ENCODE measurements around the gene TRIM29.

TRIM29 gene

GRCh38 chr11:120139316-120140069, 1.6 kb upstream of the TRIM29 start:
- Mint-ChIP-seq H3K4me3 (no peak overlapping the region), H3K27me3 (peaks cover 28% of the 10 kb centered on the region), H3K4me1 (no peaks in the 10 kb centered on the region), H3K27ac (no peak overlapping the region), H3K36me3 (no peaks in the 10 kb centered on the region), H3K9me3 (no peaks in the 10 kb centered on the region)
- DNase-seq = no peak
- CTCF ChIA-PET = no interaction called here

DNA sequence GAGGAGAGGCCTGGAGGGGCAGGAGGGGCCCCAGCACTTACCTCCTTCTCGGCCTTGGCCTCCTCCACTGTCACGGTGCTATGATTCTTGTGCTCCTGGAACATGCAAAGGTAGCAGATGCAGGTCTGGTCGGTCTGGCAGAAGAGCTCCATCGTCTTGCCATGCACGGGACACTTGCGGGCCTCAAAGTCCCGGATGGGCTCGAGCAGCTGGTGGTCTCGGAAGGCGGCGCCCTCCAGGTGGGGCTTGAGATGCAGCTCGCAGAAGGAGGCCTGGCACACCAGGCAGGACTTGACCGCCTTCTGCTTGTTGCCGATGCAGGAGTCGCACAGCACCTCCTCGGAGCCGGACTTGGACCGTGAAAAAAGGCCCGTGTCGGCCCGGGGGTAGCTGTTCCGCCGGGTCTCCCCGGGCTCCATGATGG, 714 bp downstream of the TRIM29 start:
- DNase-seq = no peak
- Mint-ChIP-seq H3K9me3 (no peaks in the 10 kb centered on the region), H3K27ac (no peak overlapping the region), H3K4me3 (no peak overlapping the region), H3K36me3 (no peaks in the 10 kb centered on the region), H3K27me3 (peaks cover 22% of the 10 kb centered on the region), H3K4me1 (no peaks in the 10 kb centered on the region)
- CTCF ChIA-PET = no interaction called here

DNA sequence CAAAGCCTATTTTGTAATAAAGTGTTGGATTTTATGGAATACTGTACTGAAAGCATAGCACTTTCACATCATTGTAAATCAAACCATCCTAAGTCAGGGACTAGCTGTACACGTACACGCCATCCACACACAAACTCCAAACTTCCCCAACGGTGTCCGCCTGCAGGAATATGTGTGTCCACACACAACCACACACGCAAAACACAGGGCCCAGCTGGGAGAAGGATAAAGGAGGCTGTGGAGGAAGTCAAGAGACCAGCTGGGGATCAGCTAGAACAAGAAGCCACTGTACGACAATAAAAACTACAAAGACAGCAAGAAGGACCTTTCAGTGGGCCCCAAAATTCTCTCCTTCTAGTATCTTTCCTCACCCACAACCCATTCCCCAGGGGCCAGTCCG, 1.6 kb downstream of the TRIM29 start:
- CTCF ChIA-PET = interaction anchor here (1.4 kb wide), 1 partner anchor 28 kb away, joined by 6 read pairs; no protein-coding TSS in a partner anchor
- peak; percentile 4 for DNase-seq
- Mint-ChIP-seq H3K4me1 (no peaks in the 10 kb centered on the region), H3K36me3 (no peaks in the 10 kb centered on the region), H3K27ac (no peak overlapping the region), H3K4me3 (no peak overlapping the region), H3K9me3 (no peaks in the 10 kb centered on the region), H3K27me3 (peaks cover 15% of the 10 kb centered on the region)

GRCh38 chr11:120135838-120136237, 2.1 kb downstream of the TRIM29 start:
- CTCF ChIA-PET = interaction anchor here (1.4 kb wide), 1 partner anchor 27 kb away, joined by 6 read pairs; no protein-coding TSS in a partner anchor
- peak; percentile 1 for DNase-seq

GRCh38 chr11:120134931-120135228, 3.0 kb downstream of the TRIM29 start:
- peak; percentile 2 for DNase-seq
- CTCF ChIA-PET = no interaction called here
- H3K9me3 Mint-ChIP-seq = no peaks in the 10 kb centered on the region
- peaks cover 5% of the 10 kb centered on the region for H3K27me3 Mint-ChIP-seq
- no peaks in the 10 kb centered on the region for H3K4me1 Mint-ChIP-seq
- no peak overlapping the region for H3K27ac Mint-ChIP-seq
- H3K4me3 Mint-ChIP-seq = no peak overlapping the region
- H3K36me3 Mint-ChIP-seq = no peaks in the 10 kb centered on the region

More at GRCh38 chr11:120135838-120136237, 2.1 kb downstream of the TRIM29 start:
- H3K27ac Mint-ChIP-seq = no peak overlapping the region
- H3K27me3 Mint-ChIP-seq = peaks cover 9% of the 10 kb centered on the region
- H3K9me3 Mint-ChIP-seq = no peaks in the 10 kb centered on the region
- no peaks in the 10 kb centered on the region for H3K4me1 Mint-ChIP-seq
- no peaks in the 10 kb centered on the region for H3K36me3 Mint-ChIP-seq
- H3K4me3 Mint-ChIP-seq = no peak overlapping the region

DNA sequence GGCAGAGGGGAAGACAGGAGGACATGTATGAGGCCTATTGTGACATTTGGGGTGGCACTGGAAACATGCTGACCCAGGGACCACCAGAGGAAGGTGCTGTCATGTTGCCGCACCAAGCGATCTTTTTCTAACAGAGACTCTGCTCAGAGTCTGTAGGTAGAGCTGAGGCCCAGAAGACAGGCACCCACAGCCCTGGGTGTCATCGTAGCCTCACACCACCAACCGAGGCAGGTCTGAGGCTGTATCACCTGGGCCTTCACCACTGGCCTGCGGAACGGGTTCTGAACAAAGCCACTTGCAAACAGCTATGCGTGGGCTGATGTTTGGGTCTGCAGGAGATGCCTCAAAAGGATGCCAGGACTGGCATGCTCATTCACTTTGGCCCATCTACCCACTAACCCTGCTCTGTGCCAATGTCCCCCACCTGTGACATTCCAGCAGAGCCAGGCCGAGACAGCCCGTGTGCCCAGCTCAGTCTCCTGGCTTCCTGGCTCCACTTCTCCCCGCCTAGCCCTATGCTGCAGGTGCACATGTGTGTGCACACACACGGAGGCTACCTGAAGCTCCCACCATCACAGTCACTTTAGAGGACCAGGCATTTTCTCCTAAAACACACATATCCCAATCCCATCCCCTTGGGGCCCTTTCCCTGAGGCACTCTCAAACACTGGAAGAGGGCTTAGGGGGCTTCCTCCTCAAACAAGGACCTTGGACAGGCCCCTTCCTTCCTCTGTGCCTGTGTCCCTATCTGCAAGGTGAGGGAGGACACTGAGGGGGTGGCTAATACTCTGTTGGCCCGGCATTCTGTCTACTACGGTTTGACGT, 3.6 kb downstream of the TRIM29 start:
- peak; percentile 11 for DNase-seq
- Mint-ChIP-seq H3K27me3 (no peaks in the 10 kb centered on the region), H3K4me3 (no peak overlapping the region), H3K36me3 (no peaks in the 10 kb centered on the region), H3K9me3 (no peaks in the 10 kb centered on the region), H3K27ac (no peak overlapping the region), H3K4me1 (no peaks in the 10 kb centered on the region)
- CTCF ChIA-PET = no interaction called here

- no peaks in the 10 kb centered on the region for H3K36me3 Mint-ChIP-seq
- H3K4me1 Mint-ChIP-seq = no peaks in the 10 kb centered on the region
- CTCF ChIA-PET = no interaction called here
- H3K4me3 Mint-ChIP-seq = no peak overlapping the region
- no peaks in the 10 kb centered on the region for H3K9me3 Mint-ChIP-seq
- H3K27ac Mint-ChIP-seq = no peak overlapping the region
- peak; percentile 5 for DNase-seq
- no peaks in the 10 kb centered on the region for H3K27me3 Mint-ChIP-seq
Observed at GRCh38 chr11:120133216-120134105, 4.5 kb downstream of the TRIM29 start.

GRCh38 chr11:120132645-120133185, 5.2 kb downstream of the TRIM29 start:
- Mint-ChIP-seq H3K4me1 (no peaks in the 10 kb centered on the region), H3K27me3 (no peaks in the 10 kb centered on the region), H3K36me3 (no peaks in the 10 kb centered on the region), H3K4me3 (no peak overlapping the region), H3K9me3 (no peaks in the 10 kb centered on the region), H3K27ac (no peak overlapping the region)
- CTCF ChIA-PET = no interaction called here
- DNase-seq = peak; percentile 16

DNA sequence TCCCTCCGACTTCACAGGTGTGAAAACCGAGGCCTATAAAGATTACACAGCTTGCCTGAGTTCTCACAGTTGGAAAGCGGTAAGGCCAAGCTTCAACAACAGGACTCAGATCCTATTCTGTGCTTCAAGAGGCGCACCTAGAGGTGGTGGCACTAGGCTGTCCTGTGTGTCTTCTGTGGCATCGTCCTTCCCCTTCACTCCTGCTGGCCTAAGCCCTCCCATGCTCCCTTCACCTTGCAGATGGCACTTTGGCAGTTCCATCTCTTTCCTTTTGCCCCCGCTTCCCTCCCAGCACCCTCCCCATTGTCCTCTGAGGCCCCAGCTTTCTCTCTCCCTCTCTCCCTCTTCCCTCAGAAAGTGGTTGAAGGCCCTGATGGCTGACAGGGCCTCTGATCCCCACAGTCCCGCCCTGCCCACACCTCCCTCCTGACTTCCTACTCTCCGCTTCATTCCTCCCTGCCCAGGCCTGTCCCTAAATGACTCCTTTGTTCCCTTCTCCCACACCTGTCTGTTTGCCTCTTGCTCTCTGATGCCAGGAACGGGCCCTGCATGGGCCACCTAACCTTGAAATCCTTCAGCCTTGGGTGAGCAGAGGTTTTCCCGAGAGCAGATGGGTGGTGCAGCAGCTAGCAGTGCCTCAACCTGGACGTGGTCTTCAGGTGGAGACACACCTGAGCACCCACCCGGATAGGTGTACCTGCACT, 5.8 kb downstream of the TRIM29 start:
- Mint-ChIP-seq H3K4me1 (no peaks in the 10 kb centered on the region), H3K9me3 (no peaks in the 10 kb centered on the region), H3K27ac (no peak overlapping the region), H3K4me3 (no peak overlapping the region), H3K27me3 (no peaks in the 10 kb centered on the region), H3K36me3 (no peaks in the 10 kb centered on the region)
- peak; percentile 2 for DNase-seq
- CTCF ChIA-PET = no interaction called here

- no peaks in the 10 kb centered on the region for H3K27me3 Mint-ChIP-seq
- DNase-seq = peak; percentile 4
- no peak overlapping the region for H3K27ac Mint-ChIP-seq
- H3K9me3 Mint-ChIP-seq = no peaks in the 10 kb centered on the region
- CTCF ChIA-PET = no interaction called here
- no peaks in the 10 kb centered on the region for H3K36me3 Mint-ChIP-seq
- no peak overlapping the region for H3K4me3 Mint-ChIP-seq
- H3K4me1 Mint-ChIP-seq = no peaks in the 10 kb centered on the region
Observed at GRCh38 chr11:120130991-120131760, 6.7 kb downstream of the TRIM29 start.

- Mint-ChIP-seq H3K36me3 (no peaks in the 10 kb centered on the region), H3K27ac (no peak overlapping the region)
Observed at GRCh38 chr11:120130176-120130980, 7.5 kb downstream of the TRIM29 start.

DNA sequence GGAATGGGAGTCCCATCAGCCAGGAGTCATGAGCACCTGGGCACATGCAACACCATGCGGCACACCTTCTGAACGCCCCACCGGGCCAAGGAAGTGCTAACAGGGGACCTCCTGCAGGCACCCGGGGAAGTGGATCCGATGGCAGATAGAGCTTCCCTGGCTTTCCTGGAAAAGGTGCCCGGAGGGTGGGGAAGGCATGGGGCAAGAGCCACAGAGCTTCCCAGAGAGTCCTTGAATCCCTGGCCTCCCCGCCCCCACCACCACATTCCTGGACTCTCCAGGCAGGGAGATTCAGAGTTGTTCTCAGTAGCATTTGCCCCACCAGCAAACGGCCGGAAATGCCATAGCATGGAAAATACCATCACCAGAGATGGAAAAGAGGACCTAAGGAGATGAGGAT, 8.3 kb downstream of the TRIM29 start:
- Mint-ChIP-seq H3K36me3 (no peaks in the 10 kb centered on the region), H3K27ac (no peak overlapping the region), H3K4me1 (no peaks in the 10 kb centered on the region), H3K27me3 (no peaks in the 10 kb centered on the region), H3K4me3 (no peak overlapping the region), H3K9me3 (no peaks in the 10 kb centered on the region)
- peak; percentile 12 for DNase-seq
- CTCF ChIA-PET = no interaction called here

More at GRCh38 chr11:120130176-120130980, 7.5 kb downstream of the TRIM29 start:
- H3K4me3 Mint-ChIP-seq = no peak overlapping the region
- CTCF ChIA-PET = no interaction called here
- DNase-seq = peak; percentile 10
- no peaks in the 10 kb centered on the region for H3K4me1 Mint-ChIP-seq
- no peaks in the 10 kb centered on the region for H3K9me3 Mint-ChIP-seq
- H3K27me3 Mint-ChIP-seq = no peaks in the 10 kb centered on the region
